IMR-90 (cell line): ENCODE measurements around the gene TMEM176B. TPM values are rescaled to one million over a fixed set of nuclear protein-coding genes. Genes with fewer than 3 reads are reported as not detected.

ENCODE experiments used
- ATAC-seq: fragments of 200-7000 bp; cut with Tn5 transposase; 2 replicates; pipeline ENCODE4 v1.9.1; 2020; ENCODE audit warnings: low read depth, mild to moderate bottlenecking, moderate library complexity
- BruUV-seq: library from RNA; stranded (reverse); fragments of 400-500 nt; replicated peaks from 2 replicates; lab custom pipeline; 2021; lab: Mats Ljungman, UMichigan
- CTCF ChIA-PET: fragments of 300-600 bp; formaldehyde crosslinking; extraction: SDS; loops from one replicate; lab custom pipeline; 2021; ENCODE audit warnings: antibody characterized with exemption; lab: Yijun Ruan, JAX
- POLR2A ChIA-PET: fragments of 300-600 bp; sonication (Branson Sonifier 250); formaldehyde crosslinking; loops from one replicate; lab custom pipeline; 2022; ENCODE audit warnings: antibody characterized with exemption; ENCODE audit not compliant: unreplicated experiment; lab: Charles Lee
- DNase-seq: peaks from one replicate; pipeline ENCODE4 v3.0.0; 2013
- H2AFZ ChIP-seq: replicated peaks from 2 replicates; pipeline ENCODE3; 2013; ENCODE audit warnings: low read length, mild to moderate bottlenecking; ENCODE audit not compliant: poor library complexity
- H2AK5ac ChIP-seq: 2 replicates; pipeline ENCODE4 v1.6.1; 2013; ENCODE audit warnings: low read depth, low read length, inconsistent platforms
- H2AK9ac ChIP-seq: replicated peaks from 2 replicates; pipeline ENCODE3; 2013; ENCODE audit warnings: mild to moderate bottlenecking, low read depth, low read length, moderate library complexity; ENCODE audit not compliant: poor library complexity
- H2BK120ac ChIP-seq: 2 replicates; pipeline ENCODE4 v1.6.1; 2013; ENCODE audit warnings: low read depth, low read length, inconsistent platforms
- H2BK15ac ChIP-seq: 3 replicates; pipeline ENCODE4 v1.6.1; 2013; ENCODE audit warnings: low read depth, low read length, inconsistent platforms
- H2BK20ac ChIP-seq: 2 replicates; pipeline ENCODE4 v1.6.1; 2013; ENCODE audit warnings: low read depth, mild to moderate bottlenecking, inconsistent platforms, low read length, moderate library complexity
- H2BK5ac ChIP-seq: 2 replicates; pipeline ENCODE4 v1.6.1; 2013; ENCODE audit warnings: mild to moderate bottlenecking, low read depth, low read length, inconsistent platforms; ENCODE audit not compliant: poor library complexity, severe bottlenecking
- H3K14ac ChIP-seq: replicated peaks from 2 replicates; pipeline ENCODE4 v1.6.1; 2013; ENCODE audit warnings: low read depth, low read length, inconsistent platforms
- H3K18ac ChIP-seq: 2 replicates; pipeline ENCODE4 v1.6.1; 2013; ENCODE audit warnings: low read depth, low read length, control low read depth
- H3K23ac ChIP-seq: 2 replicates; pipeline ENCODE4 v1.6.1; 2013; ENCODE audit warnings: low read depth, low read length, inconsistent platforms
- H3K27ac ChIP-seq: 2 replicates; pipeline ENCODE4 v1.5.1; 2013; ENCODE audit warnings: mild to moderate bottlenecking, control low read depth, low read length; ENCODE audit not compliant: insufficient read depth
- H3K27me3 ChIP-seq: 2 replicates; pipeline ENCODE4 v1.6.1; 2013; ENCODE audit warnings: low read length; ENCODE audit not compliant: control insufficient read depth, insufficient read depth
- H3K36me3 ChIP-seq: 2 replicates; pipeline ENCODE4 v1.6.1; 2013; ENCODE audit warnings: low read length, mixed read lengths; ENCODE audit not compliant: control insufficient read depth, insufficient read depth
- H3K4ac ChIP-seq: 2 replicates; pipeline ENCODE4 v1.6.1; 2013; ENCODE audit warnings: low read depth, low read length, inconsistent platforms
- H3K4me1 ChIP-seq: 2 replicates; pipeline ENCODE4 v1.6.1; 2013; ENCODE audit warnings: low read length, mixed read lengths; ENCODE audit not compliant: control insufficient read depth, insufficient read depth
- H3K4me2 ChIP-seq: 2 replicates; pipeline ENCODE4 v1.6.1; 2013; ENCODE audit warnings: low read depth, mild to moderate bottlenecking, control low read depth, low read length, moderate library complexity
- H3K4me3 ChIP-seq: 2 replicates; pipeline ENCODE4 v1.5.1; 2013; ENCODE audit warnings: low read depth, mild to moderate bottlenecking, control low read depth, low read length, moderate library complexity; ENCODE audit not compliant: insufficient read depth
- H3K56ac ChIP-seq: 2 replicates; pipeline ENCODE4 v1.6.1; 2013; ENCODE audit warnings: low read length, inconsistent platforms; ENCODE audit not compliant: insufficient read depth; ENCODE audit errors: extremely low read depth
- H3K79me1 ChIP-seq, 2 experiments: 2 replicates each; pipeline ENCODE4 v1.6.1; 2013; ENCODE audit warnings: low read length in 2 of 2, inconsistent platforms in 1 of 2, low read depth in 1 of 2
- H3K9ac ChIP-seq: 2 replicates; pipeline ENCODE4 v1.6.1; 2013; ENCODE audit warnings: low read depth, low read length, control low read depth
- H3K9me1 ChIP-seq: 2 replicates; pipeline ENCODE4 v1.6.1; 2013; ENCODE audit warnings: low read length, inconsistent platforms; ENCODE audit not compliant: insufficient read depth
- H3K9me3 ChIP-seq: 2 replicates; pipeline ENCODE4 v1.6.1; 2013; ENCODE audit warnings: low read length; ENCODE audit not compliant: control insufficient read depth, insufficient read depth
- H4K20me1 ChIP-seq: 2 replicates; pipeline ENCODE4 v1.6.1; 2013; ENCODE audit warnings: low read length, inconsistent platforms; ENCODE audit not compliant: insufficient read depth
- H4K5ac ChIP-seq: 2 replicates; pipeline ENCODE4 v1.6.1; 2013; ENCODE audit warnings: mild to moderate bottlenecking, low read depth, low read length, control low read depth
- H4K8ac ChIP-seq, 2 experiments: 2 replicates each; pipeline ENCODE4 v1.6.1; 2013; ENCODE audit warnings: low read depth in 2 of 2, low read length in 2 of 2, control low read depth in 1 of 2, inconsistent platforms in 1 of 2
- H4K91ac ChIP-seq: 2 replicates; pipeline ENCODE4 v1.6.1; 2013; ENCODE audit warnings: low read depth, low read length, inconsistent platforms; ENCODE audit not compliant: insufficient read depth
- CTCF ChIP-seq: conservative IDR thresholded peaks from 2 replicates; pipeline ENCODE4 v1.5.1; 2012; ENCODE audit warnings: mild to moderate bottlenecking, low read depth, low read length, improper control_type of control experiment
- MXI1 ChIP-seq: IDR thresholded peaks from 2 replicates; pipeline ENCODE4 v1.6.1; 2012; ENCODE audit warnings: low read depth, mild to moderate bottlenecking, low read length, moderate library complexity, borderline replicate concordance
- NFE2L2 ChIP-seq: fragments of 150-350 bp; IDR thresholded peaks from 2 replicates; pipeline ENCODE4 v1.6.1; 2016; ENCODE audit warnings: low read depth, mild to moderate bottlenecking, low read length
- RFX5 ChIP-seq: IDR thresholded peaks from 2 replicates; pipeline ENCODE4 v1.8.0; 2012; ENCODE audit warnings: low read depth, mild to moderate bottlenecking, low read length, moderate library complexity
- SMC3 ChIP-seq: fragments of 150-350 bp; IDR thresholded peaks from 2 replicates; pipeline ENCODE4 v1.6.1; 2016; ENCODE audit warnings: low read depth, mild to moderate bottlenecking, antibody characterized with exemption, low read length, moderate library complexity
- WGBS, 2 experiments: methylation state at CpG; one replicate each; pipeline versions ENCODE4 v1.1.5 to v1.1.7; 2013; ENCODE audit warnings: missing lambda C conversion rate in 2 of 2; ENCODE audit not compliant: insufficient read length in 1 of 2; ENCODE audit errors: extremely low coverage in 2 of 2; 5-methylcytosine and 5-hydroxymethylcytosine counted together
- dilution Hi-C: fragments of 300-500 bp; cut with HindIII; formaldehyde crosslinking; loops from one replicate; pipeline ENCODE4 v1.14.3; 2018; ENCODE audit warnings: low sequenced_read_pairs; ENCODE audit not compliant: unreplicated experiment
- in situ Hi-C: fragments of 300-500 bp; cut with MboI; formaldehyde crosslinking; loops from 3 replicates; pipeline ENCODE4 v1.14.3; 2019; ENCODE audit warnings: low sequenced_read_pairs, inconsistent platforms, mixed read lengths
- intact Hi-C: fragments of 100-400 bp; cut with micrococcal nuclease; formaldehyde crosslinking; loops from 2 replicates; pipeline ENCODE4 v1.10.0; 2022
- polyA plus RNA-seq, 3 experiments: library from polyadenylated mRNA; depleted of rRNA; stranded (reverse); fragments of >200 nt; gene quantifications; 2 replicates each; pipeline ENCODE4 v1.2.3, GENCODE V29; 2012; ENCODE audit warnings: low replicate concordance in 1 of 3
- total RNA-seq: library from RNA; depleted of rRNA; stranded (reverse); fragments of >200 nt; gene quantifications from 2 replicates; pipeline ENCODE4 v1.2.3, GENCODE V29; 2012

TMEM176B gene
- total and polyA plus RNA-seq, 2 of the 4 experiments (the other 2 are of a cell fraction): not detected

DNA sequence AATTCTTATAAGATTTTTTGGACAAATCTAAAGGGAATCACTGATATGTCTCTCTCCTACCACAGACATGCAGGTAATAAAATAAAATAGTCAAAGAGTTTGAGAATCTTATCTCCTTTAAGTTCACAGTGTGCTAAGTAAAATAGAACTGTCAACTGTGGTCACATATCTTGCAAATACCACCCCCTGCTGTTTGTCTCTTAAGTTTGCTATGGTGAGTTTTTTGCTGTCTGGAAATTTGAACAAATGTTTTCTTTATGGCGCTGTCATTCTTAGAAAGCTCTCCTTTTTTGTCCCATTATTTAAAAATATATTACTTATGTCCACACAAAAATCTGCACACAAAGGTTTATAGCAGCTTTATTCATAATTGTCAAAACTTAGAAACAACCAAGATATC lies 43.3 kb downstream of the TMEM176B start:
- no peak overlapping the region for H3K27ac ChIP-seq
- no peak overlapping the region for H4K5ac ChIP-seq
- no peaks in the 10 kb centered on the region for H3K4me1 ChIP-seq
- POLR2A ChIA-PET: no interaction called here
- no peaks in the 10 kb centered on the region for H3K27me3 ChIP-seq
- H3K18ac ChIP-seq: no peak overlapping the region
- H3K23ac ChIP-seq: no peak overlapping the region
- H3K4me2 ChIP-seq: no peak overlapping the region
- no peaks in the 10 kb centered on the region for H3K36me3 ChIP-seq
- H3K9ac ChIP-seq: no peak overlapping the region
- intact Hi-C loops: loop anchor here (10.0 kb wide), 1 partner anchor 472 kb away; no protein-coding TSS in a partner anchor
- DNase-seq: no peak
- H3K9me1 ChIP-seq: no peaks in the 10 kb centered on the region
- no peak overlapping the region for H2BK5ac ChIP-seq
- no peak overlapping the region for H2BK15ac ChIP-seq
- H2AK5ac ChIP-seq: no peak overlapping the region
- 0 out of 2 replicates have a peak, but pooled peaks have one; percentile 31 for ATAC-seq
- no peak overlapping the region for H2BK20ac ChIP-seq
- BruUV-seq: no TSS peak
- H2BK120ac ChIP-seq: no peak overlapping the region
- no peak overlapping the region for H3K14ac ChIP-seq
- no CpG with 5 or more reads among the region's 1 CpG for WGBS, 2 experiments
- no peak overlapping the region for H3K56ac ChIP-seq
- H4K20me1 ChIP-seq: no peaks in the 10 kb centered on the region
- H2AK9ac ChIP-seq: no peak overlapping the region
- no peak overlapping the region for H2AFZ ChIP-seq
- H3K9me3 ChIP-seq: no peaks in the 10 kb centered on the region
- no peaks in the 10 kb centered on the region for H3K79me1 ChIP-seq
- no peak overlapping the region for H4K91ac ChIP-seq
- CTCF ChIA-PET: interaction anchor here (1.0 kb wide), 1 partner anchor 10 kb away, joined by 3 read pairs; no protein-coding TSS in a partner anchor
- TF ChIP-seq NFE2L2 (no peak), SMC3 (no peak), CTCF (peak; percentile 14; the same call in 1 of the 2 replicates), RFX5 (no peak), MXI1 (no peak)
- dilution Hi-C loops: no loop called here
- no peak overlapping the region for H3K4me3 ChIP-seq
- H3K4ac ChIP-seq: no peak overlapping the region
- in situ Hi-C loops: no loop called here
- no peak overlapping the region for H4K8ac ChIP-seq
